ENCODE results near the gene KRTAP1-1. TPM values are rescaled to one million over a fixed set of nuclear protein-coding genes. Genes with fewer than 3 reads are reported as not detected.

KRTAP1-1 gene
- total and polyA plus RNA-seq, 12 donors, result not detected

DNA sequence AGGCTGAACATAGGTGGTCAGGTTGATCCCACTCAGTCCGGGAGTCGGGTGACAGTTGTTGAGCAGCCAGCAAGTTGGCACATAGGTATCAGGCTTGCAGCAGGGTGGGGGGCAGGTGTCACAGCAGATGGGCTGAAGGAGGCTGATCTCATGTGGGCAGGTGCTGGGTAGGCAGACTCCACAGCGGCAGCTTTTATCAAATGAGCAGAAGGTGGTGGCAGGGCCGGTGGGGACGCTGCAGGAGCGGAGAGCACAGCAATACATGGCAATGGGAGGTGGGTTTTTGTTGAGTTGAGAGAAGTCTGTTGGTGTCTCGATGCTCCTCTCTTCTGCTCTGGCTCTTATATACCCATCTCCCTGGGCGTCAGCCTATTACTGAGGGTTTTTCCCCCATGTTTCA is 32.4 kb downstream of the KRTAP1-1 start, which contains the start of gene KRTAP3-1:
Gene KRTAP3-1 (minus strand): TSS at position 318 of the 400 bp plus-strand sequence. CDS start 54 bp downstream, at position 264.
- H3K27me3 ChIP-seq, result peaks cover 0 to 8% (median 0%) of the 10 kb centered on the region in 7 donors
- DNase-seq (no peak), ATAC-seq (no peak)
- H3K4me1 ChIP-seq, result peaks cover 0 to 5% (median 0%) of the 10 kb centered on the region in 9 donors
- 79 to 82% methylated on average over 8 of the region's 8 CpGs for WGBS, 2 donors
- intact Hi-C loops (cut with DNase I), result no loop called here
- no peak within 1 kb of the TSS for H3K27ac ChIP-seq
- H3K36me3 ChIP-seq, result no peaks in the 10 kb centered on the region
- no peaks in the 10 kb centered on the region for H3K9me3 ChIP-seq
- H3K4me3 ChIP-seq, result no peak within 1 kb of the TSS
- TF ChIP-seq, protein P1, sequence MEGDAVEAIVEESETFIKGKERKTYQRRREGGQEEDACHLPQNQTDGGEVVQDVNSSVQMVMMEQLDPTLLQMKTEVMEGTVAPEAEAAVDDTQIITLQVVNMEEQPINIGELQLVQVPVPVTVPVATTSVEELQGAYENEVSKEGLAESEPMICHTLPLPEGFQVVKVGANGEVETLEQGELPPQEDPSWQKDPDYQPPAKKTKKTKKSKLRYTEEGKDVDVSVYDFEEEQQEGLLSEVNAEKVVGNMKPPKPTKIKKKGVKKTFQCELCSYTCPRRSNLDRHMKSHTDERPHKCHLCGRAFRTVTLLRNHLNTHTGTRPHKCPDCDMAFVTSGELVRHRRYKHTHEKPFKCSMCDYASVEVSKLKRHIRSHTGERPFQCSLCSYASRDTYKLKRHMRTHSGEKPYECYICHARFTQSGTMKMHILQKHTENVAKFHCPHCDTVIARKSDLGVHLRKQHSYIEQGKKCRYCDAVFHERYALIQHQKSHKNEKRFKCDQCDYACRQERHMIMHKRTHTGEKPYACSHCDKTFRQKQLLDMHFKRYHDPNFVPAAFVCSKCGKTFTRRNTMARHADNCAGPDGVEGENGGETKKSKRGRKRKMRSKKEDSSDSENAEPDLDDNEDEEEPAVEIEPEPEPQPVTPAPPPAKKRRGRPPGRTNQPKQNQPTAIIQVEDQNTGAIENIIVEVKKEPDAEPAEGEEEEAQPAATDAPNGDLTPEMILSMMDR (IDR thresholded peaks at IDR 0.05), result no peak

DNA sequence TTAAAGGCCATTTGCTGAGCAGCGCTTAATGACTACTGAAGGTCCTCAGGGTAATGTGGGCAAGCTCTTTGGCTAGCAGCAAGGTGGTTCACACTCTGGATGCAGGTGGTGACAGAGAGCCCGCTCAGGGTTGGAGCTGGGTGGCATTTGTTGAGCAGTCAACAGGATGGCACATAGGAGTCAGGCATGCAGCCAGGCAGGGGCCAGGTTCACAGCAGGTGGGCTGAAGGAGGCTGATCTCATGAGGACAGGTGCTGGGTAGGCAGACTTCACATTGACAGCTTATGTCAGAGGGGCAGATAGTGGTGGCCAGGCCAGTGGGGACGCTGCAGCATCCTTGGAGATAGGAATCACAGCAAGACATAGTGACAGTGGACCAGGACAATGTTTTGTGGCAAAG is 36.9 kb downstream of the KRTAP1-1 start:
- no peaks in the 10 kb centered on the region for H3K36me3 ChIP-seq
- H3K9me3 ChIP-seq, result peaks cover 0 to 3% (median 0%) of the 10 kb centered on the region in 11 donors
- intact Hi-C loops (cut with DNase I), result no loop called here
- 77 to 86% methylated on average over 3 of the region's 3 CpGs for WGBS, 2 donors
- ATAC-seq (no peak), DNase-seq (no peak)
- H3K27me3 ChIP-seq, result peaks cover 0 to 21% (median 7%) of the 10 kb centered on the region in 7 donors
- H3K27ac ChIP-seq, result no peak overlapping the region
- no peaks in the 10 kb centered on the region for H3K4me1 ChIP-seq
- TF ChIP-seq, protein P1 (IDR thresholded peaks at IDR 0.05), result no peak
- H3K4me3 ChIP-seq, result no peak overlapping the region

DNA sequence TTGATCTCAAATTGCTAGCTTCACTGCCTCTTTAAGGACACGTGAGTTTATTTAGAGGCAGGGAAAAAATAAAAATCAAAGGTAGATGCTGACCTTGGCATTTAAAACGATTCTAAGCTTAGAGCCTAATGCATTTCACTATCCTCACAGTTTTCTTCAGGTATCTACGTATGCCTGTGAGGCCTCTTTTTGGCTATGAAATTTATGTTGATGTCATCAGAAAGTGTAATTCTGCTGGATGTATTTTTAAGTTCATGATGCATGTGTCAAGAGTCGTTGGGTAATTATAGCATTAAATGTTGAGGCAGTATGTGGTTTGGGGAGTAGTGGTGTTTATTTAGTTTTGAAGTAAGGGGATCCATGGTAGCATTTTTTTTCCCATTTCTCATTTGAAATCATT is 37.3 kb downstream of the KRTAP1-1 start:
- 58 to 68% methylated on average over 4 of the region's 4 CpGs for WGBS, 2 donors

DNA sequence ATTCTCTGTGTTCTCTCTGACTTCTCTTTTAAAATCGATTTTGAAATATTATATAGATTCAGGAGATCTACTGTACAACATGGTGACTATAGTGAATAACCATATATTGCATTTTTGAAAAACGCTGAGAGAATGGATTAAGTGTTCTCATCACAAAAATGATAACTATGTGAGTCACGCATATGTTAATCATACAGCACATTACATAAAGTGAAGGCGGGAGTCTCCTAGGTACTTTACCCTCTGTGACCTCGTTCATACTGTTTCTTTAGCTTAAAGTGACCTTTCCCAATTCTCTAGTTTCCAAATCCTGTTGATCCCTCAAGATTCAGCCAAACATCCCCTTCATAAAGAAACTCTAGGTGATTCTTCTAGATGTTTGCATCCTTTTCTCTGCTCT is 38.4 kb downstream of the KRTAP1-1 start:
- ATAC-seq, result no peak
- WGBS, 2 donors, result 56 to 66% methylated on average over 5 of the region's 5 CpGs
- TF ChIP-seq, protein P1 (IDR thresholded peaks at IDR 0.05), result no peak

More for the DNA sequence above, 37.3 kb downstream of the KRTAP1-1 start:
- no peak overlapping the region for H3K27ac ChIP-seq
- peaks cover 0 to 25% (median 10%) of the 10 kb centered on the region in 7 donors for H3K27me3 ChIP-seq
- intact Hi-C loops (cut with DNase I), result no loop called here
- TF ChIP-seq, protein P1 (IDR thresholded peaks at IDR 0.05), result no peak
- H3K4me1 ChIP-seq, result no peaks in the 10 kb centered on the region
- H3K9me3 ChIP-seq, result peaks cover 0 to 3% (median 0%) of the 10 kb centered on the region in 11 donors
- ATAC-seq (no peak), DNase-seq (no peak)
- no peak overlapping the region for H3K4me3 ChIP-seq
- H3K36me3 ChIP-seq, result no peaks in the 10 kb centered on the region

More for the DNA sequence above, 38.4 kb downstream of the KRTAP1-1 start:
- Histone ChIP-seq H3K27me3 (peaks cover 0 to 35% (median 15%) of the 10 kb centered on the region in 7 donors), H3K4me3 (no peak overlapping the region), H3K4me1 (no peaks in the 10 kb centered on the region), H3K36me3 (no peaks in the 10 kb centered on the region), H3K27ac (no peak overlapping the region), H3K9me3 (peaks cover 0 to 3% (median 0%) of the 10 kb centered on the region in 11 donors)
- intact Hi-C loops (cut with DNase I), result no loop called here
- DNase-seq, result no peak

Data from heart right ventricle (tissue), 16 donors.